A549 (cell line): ENCODE data around the gene KCNK2. TPM values are rescaled to one million over a fixed set of nuclear protein-coding genes. Genes with fewer than 3 reads are reported as not detected.

Experiments used
- ATAC-seq, 2 experiments: fragments of 200-7000 bp in 1 of 2; fragments of >200 bp in 1 of 2; cut with Nextera tagmentation in 1 of 2; cut with Tn5 transposase in 1 of 2; 3 replicates each; pipeline versions ENCODE4 v1.8.0 to v1.9.1; 2018 to 2020; ENCODE audit warnings: mild to moderate bottlenecking in 1 of 2, moderate library complexity in 1 of 2
- CTCF ChIA-PET: fragments of 300-600 bp; sonication (Branson Sonifier 250); formaldehyde crosslinking; extraction: SDS; loops from one replicate; lab custom pipeline; 2021; ENCODE audit warnings: antibody characterized with exemption, inconsistent platforms; lab: Yijun Ruan, JAX
- POLR2A ChIA-PET: fragments of 350-600 bp; formaldehyde crosslinking; extraction: SDS; loops from one replicate; lab custom pipeline; 2021; ENCODE audit warnings: antibody characterized with exemption, inconsistent platforms; lab: Yijun Ruan, JAX
- DNase-seq, 2 experiments: peaks; one replicate each; pipeline versions ENCODE4 v3.0.0 to v3.0.0-alpha.2; 2011 to 2016; ENCODE audit warnings: low read depth in 1 of 2, low spot score in 1 of 2
- FAIRE-seq: peaks from 2 replicates; lab custom pipeline; 2011; peaks lifted over from hg19 to GRCh38; lab: Jason Lieb, UNC
- H3K27ac ChIP-seq, 2 experiments: fragments of >200 bp; sonication (Bioruptor Twin); formaldehyde crosslinking; 3 replicates each; pipeline ENCODE4 v1.5.1; 2016 to 2017
- H3K4me1 ChIP-seq: fragments of >200 bp; sonication (Bioruptor Twin); formaldehyde crosslinking; 3 replicates; pipeline ENCODE4 v1.6.1; 2016
- H3K4me2 ChIP-seq: fragments of >200 bp; sonication (Bioruptor Twin); formaldehyde crosslinking; 3 replicates; pipeline ENCODE4 v1.6.1; 2016
- H3K4me3 ChIP-seq: fragments of >200 bp; sonication (Bioruptor Twin); formaldehyde crosslinking; 3 replicates; pipeline ENCODE4 v1.5.1; 2016
- H3K9me3 ChIP-seq: fragments of >200 bp; sonication (Bioruptor Twin); formaldehyde crosslinking; 3 replicates; pipeline ENCODE4 v1.6.1; 2016
- BCL3 ChIP-seq: fragments of >200 bp; sonication (Bioruptor Twin); formaldehyde crosslinking; IDR thresholded peaks from 3 replicates; pipeline ENCODE4 v1.6.1; 2016
- CBX8 ChIP-seq: fragments of 200-600 bp; sonication (generic); IDR thresholded peaks from 2 replicates; pipeline ENCODE4 v1.6.1; 2016
- CEBPB ChIP-seq, 2 experiments: fragments of >200 bp in 1 of 2; sonication (Bioruptor Twin) in 1 of 2; formaldehyde crosslinking in 1 of 2; IDR thresholded peaks; 2 replicates each; pipeline ENCODE4 v1.6.1; 2012 to 2016
- EHF ChIP-seq: fragments of 250-450 bp; sonication (Bioruptor Pico); IDR thresholded peaks from 2 replicates; pipeline ENCODE4 v1.5.0; 2020; ENCODE audit warnings: mild to moderate bottlenecking
- EHMT2 ChIP-seq: fragments of 200-600 bp; sonication (generic); IDR thresholded peaks from 2 replicates; pipeline ENCODE4 v1.6.1; 2016; ENCODE audit warnings: antibody characterized with exemption, low read depth, mild to moderate bottlenecking, moderate library complexity
- FOSL2 ChIP-seq, 2 experiments: fragments of 450-650 bp in 1 of 2; fragments of >200 bp in 1 of 2; sonication (Bioruptor Twin) in 1 of 2; formaldehyde crosslinking; IDR thresholded peaks; 2 replicates each; pipeline versions ENCODE4 v1.5.0 to v1.6.1; 2016 to 2020; ENCODE audit warnings: mild to moderate bottlenecking in 1 of 2, moderate library complexity in 1 of 2
- FOXS1 ChIP-seq: fragments of 250-450 bp; sonication (Bioruptor Pico); IDR thresholded peaks from 2 replicates; pipeline ENCODE4 v1.5.0; 2020; ENCODE audit warnings: mild to moderate bottlenecking, moderate library complexity
- GATA3 ChIP-seq: IDR thresholded peaks from 2 replicates; pipeline ENCODE4 v1.6.1; 2012; ENCODE audit warnings: borderline replicate concordance
- HDAC2 ChIP-seq: fragments of 200-600 bp; sonication (generic); IDR thresholded peaks from 2 replicates; pipeline ENCODE4 v1.6.1; 2016
- HEYL ChIP-seq: fragments of 250-450 bp; sonication (Bioruptor Pico); IDR thresholded peaks from 2 replicates; pipeline ENCODE4 v1.8.0; 2021; ENCODE audit warnings: mild to moderate bottlenecking, moderate library complexity
- HOXB13 ChIP-seq: fragments of 250-450 bp; sonication (Bioruptor Pico); IDR thresholded peaks from 2 replicates; pipeline ENCODE4 v1.5.0; 2020; ENCODE audit warnings: low read depth, mild to moderate bottlenecking, moderate library complexity
- HOXB5 ChIP-seq: fragments of 250-450 bp; sonication (Bioruptor Pico); IDR thresholded peaks from 2 replicates; pipeline ENCODE4 v1.5.0; 2020; ENCODE audit warnings: mild to moderate bottlenecking, moderate library complexity
- JUN ChIP-seq, 2 experiments: fragments of >200 bp; sonication (Bioruptor Twin); formaldehyde crosslinking; IDR thresholded peaks; 2 replicates in 1 of 2; 3 replicates in 1 of 2; pipeline ENCODE4 v1.6.1; 2016 to 2017
- MAFK ChIP-seq: fragments of 450-650 bp; IDR thresholded peaks from 2 replicates; pipeline ENCODE4 v1.6.1; 2014; ENCODE audit not compliant: partially characterized antibody
- POLR2A ChIP-seq: IDR thresholded peaks from 2 replicates; pipeline ENCODE4 v1.6.1; 2012; ENCODE audit warnings: mild to moderate bottlenecking, low read length
- POLR2AphosphoS2 ChIP-seq: conservative IDR thresholded peaks from 2 replicates; pipeline ENCODE4 v1.6.1; 2012; ENCODE audit warnings: low read length, improper control_type of control experiment, inconsistent platforms
- RAD21 ChIP-seq, 2 experiments: fragments of >200 bp in 1 of 2; sonication (Bioruptor Twin) in 1 of 2; formaldehyde crosslinking in 1 of 2; IDR thresholded peaks in 1 of 2; conservative IDR thresholded peaks in 1 of 2; 2 replicates in 1 of 2; 3 replicates in 1 of 2; pipeline ENCODE4 v1.6.1; 2012 to 2018; ENCODE audit warnings: inconsistent platforms in 1 of 2
- RARB ChIP-seq: fragments of 250-450 bp; sonication (Bioruptor Pico); IDR thresholded peaks from 2 replicates; pipeline ENCODE4 v1.8.0; 2021; ENCODE audit warnings: mild to moderate bottlenecking, moderate library complexity
- RCOR1 ChIP-seq: fragments of 150-350 bp; IDR thresholded peaks from 2 replicates; pipeline ENCODE4 v1.6.1; 2014; ENCODE audit warnings: antibody characterized with exemption, low read length, low read depth
- REST ChIP-seq: fragments of 200-600 bp; sonication (generic); IDR thresholded peaks from 2 replicates; pipeline ENCODE4 v1.6.1; 2016; ENCODE audit warnings: antibody characterized with exemption, mild to moderate bottlenecking, moderate library complexity
- RNF2 ChIP-seq: fragments of 200-600 bp; sonication (generic); IDR thresholded peaks from 2 replicates; pipeline ENCODE4 v1.6.1; 2016; ENCODE audit warnings: low read depth, mild to moderate bottlenecking, antibody characterized with exemption, moderate library complexity, borderline replicate concordance
- SREBF2 ChIP-seq: fragments of 450-650 bp; IDR thresholded peaks from 2 replicates; pipeline ENCODE4 v1.6.1; 2014; ENCODE audit warnings: mild to moderate bottlenecking, moderate library complexity
- ZC3H11A ChIP-seq: fragments of 450-650 bp; IDR thresholded peaks from 2 replicates; pipeline ENCODE4 v1.6.1; 2014; ENCODE audit warnings: antibody characterized with exemption, mild to moderate bottlenecking
- ZFP36 ChIP-seq: fragments of 450-650 bp; IDR thresholded peaks from 2 replicates; pipeline ENCODE4 v1.6.1; 2014; ENCODE audit warnings: borderline replicate concordance; ENCODE audit not compliant: partially characterized antibody
- ZNF302 ChIP-seq: fragments of 250-450 bp; sonication (Bioruptor Pico); IDR thresholded peaks from 2 replicates; pipeline ENCODE4 v1.9.0; 2021; ENCODE audit warnings: inconsistent platforms, mild to moderate bottlenecking, moderate library complexity
- WGBS: methylation state at CpG from one replicate; pipeline ENCODE4 v1.1.6; 2017; ENCODE audit errors: missing lambda C conversion rate; 5-methylcytosine and 5-hydroxymethylcytosine counted together
- polyA plus RNA-seq, 4 experiments: library from polyadenylated mRNA; depleted of rRNA in 3 of 4; stranded (reverse); fragments of >200 nt; fragmentation: RNase III in 1 of 4; extraction: RNeasy Plus Mini Kit Qiagen cat#74134 plus additional on column Dnase treatment in 1 of 4; gene quantifications; 2 replicates in 3 of 4; 3 replicates in 1 of 4; pipeline ENCODE4 v1.2.3, GENCODE V29; 2011 to 2017

Gene KCNK2
- polyA plus RNA-seq, 2 of the 4 experiments (the other 2 are of a cell fraction) = 0.04 TPM; not detected in 1

GRCh38 chr1:215045698-215046308 is 36.7 kb upstream of the KCNK2 start:
- CTCF ChIA-PET = no interaction called here

GRCh38 chr1:215052256-215053015 is 30.1 kb upstream of the KCNK2 start:
- no peak for TF ChIP-seq FOXS1 (CRISPR knock-in tag)
- no peak for TF ChIP-seq CBX8
- no peak for TF ChIP-seq RNF2
- TF ChIP-seq REST = no peak
- no peak for TF ChIP-seq ZC3H11A
- TF ChIP-seq GATA3 = no peak
- no peak overlapping the region for H3K27ac ChIP-seq
- DNase-seq = no peak
- no peak overlapping the region for H3K4me3 ChIP-seq
- H3K4me1 ChIP-seq = no peaks in the 10 kb centered on the region
- CTCF ChIA-PET = no interaction called here
- H3K9me3 ChIP-seq = no peaks in the 10 kb centered on the region
- no peak overlapping the region for H3K4me2 ChIP-seq
- FAIRE-seq = no peak
- ATAC-seq = no peak
- POLR2A ChIA-PET = no interaction called here

More at GRCh38 chr1:215045698-215046308, 36.7 kb upstream of the KCNK2 start:
- Histone ChIP-seq H3K27ac (no peak overlapping the region), H3K4me1 (no peaks in the 10 kb centered on the region), H3K9me3 (no peaks in the 10 kb centered on the region), H3K4me3 (no peak overlapping the region), H3K4me2 (no peak overlapping the region)
- no peak for DNase-seq
- POLR2A ChIA-PET = no interaction called here
- ATAC-seq = no peak
- peak; percentile 72 for TF ChIP-seq MAFK
- TF ChIP-seq EHMT2 = no peak
- FAIRE-seq = no peak
- WGBS = 30% methylated on average over 5 of the region's 5 CpGs

GRCh38 chr1:215054266-215054665 is 28.3 kb upstream of the KCNK2 start:
- Histone ChIP-seq H3K9me3 (no peaks in the 10 kb centered on the region), H3K4me2 (no peak overlapping the region), H3K4me3 (no peak overlapping the region), H3K4me1 (no peaks in the 10 kb centered on the region), H3K27ac (no peak overlapping the region)
- no peak for TF ChIP-seq HOXB13 (CRISPR knock-in tag)
- no peak for TF ChIP-seq HEYL
- no peak for TF ChIP-seq FOSL2 (IDR thresholded peaks at IDR 0.05)
- TF ChIP-seq FOSL2 (CRISPR knock-in tag; IDR thresholded peaks at IDR 0.05) = no peak
- no peak for TF ChIP-seq ZFP36
- no peak for DNase-seq
- no peak for ATAC-seq
- FAIRE-seq = no peak
- CTCF ChIA-PET = interaction anchor here (0.6 to 1.4 kb wide), 3 partner anchors 9 to 27 kb away, joined by 3 read pairs; no protein-coding TSS in a partner anchor
- 53% methylated on average over 6 of the region's 6 CpGs for WGBS
- POLR2A ChIA-PET = no interaction called here

DNA sequence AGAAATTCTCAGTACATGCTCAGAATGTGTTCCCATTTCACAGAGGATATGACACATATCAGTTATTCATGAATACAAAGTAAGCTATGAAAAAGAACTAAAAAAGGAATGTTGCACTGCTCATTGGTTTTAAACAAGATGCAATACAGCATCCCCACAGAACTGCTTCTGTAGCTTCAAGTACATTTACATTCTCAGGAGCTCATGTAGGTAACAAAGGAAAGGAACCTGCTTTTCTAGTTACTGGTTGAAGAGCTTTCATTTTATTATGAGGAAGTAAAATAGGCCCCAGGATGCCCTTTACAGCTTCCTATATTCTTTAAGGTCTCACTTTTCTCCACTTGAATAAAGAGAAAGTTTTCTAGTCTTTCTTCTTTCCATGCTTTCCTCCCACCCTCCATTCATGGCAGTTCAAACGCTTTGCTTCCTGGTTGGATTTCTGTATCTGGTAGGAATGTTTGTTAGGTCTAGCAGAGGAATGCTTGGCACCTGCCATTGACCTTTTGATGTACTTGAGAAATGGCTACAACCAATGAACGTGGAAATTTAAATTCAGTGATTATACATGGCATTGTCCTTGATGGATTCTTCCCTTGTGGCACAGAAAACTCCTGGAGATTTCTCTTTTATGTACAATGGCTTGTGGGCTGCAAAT is 27.1 kb upstream of the KCNK2 start:
- Histone ChIP-seq H3K4me3 (no peak overlapping the region), H3K27ac (no peak overlapping the region), H3K4me1 (no peaks in the 10 kb centered on the region), H3K4me2 (no peak overlapping the region), H3K9me3 (no peaks in the 10 kb centered on the region)
- DNase-seq = no peak
- 15% methylated on average over 2 of the region's 2 CpGs for WGBS
- POLR2A ChIA-PET = no interaction called here
- CTCF ChIA-PET = interaction anchor here (1.4 kb wide), 1 partner anchor 21 kb away, joined by 3 read pairs; no protein-coding TSS in a partner anchor
- TF ChIP-seq HDAC2 (no peak), RARB (CRISPR knock-in tag) (no peak), SREBF2 (no peak), HOXB5 (CRISPR knock-in tag) (no peak), RAD21 (conservative IDR thresholded peaks at IDR 0.05 in 1 of 2, IDR thresholded peaks at IDR 0.05 in 1 of 2) (no peak), GATA3 (no peak), BCL3 (no peak), CEBPB (IDR thresholded peaks at IDR 0.05) (no peak), FOSL2 (IDR thresholded peaks at IDR 0.05) (no peak), FOSL2 (CRISPR knock-in tag; IDR thresholded peaks at IDR 0.05) (no peak), FOXS1 (CRISPR knock-in tag) (no peak), POLR2AphosphoS2 (no peak), EHF (CRISPR knock-in tag) (no peak), ZC3H11A (no peak), JUN (IDR thresholded peaks at IDR 0.05) (no peak), POLR2A (no peak), RCOR1 (no peak), ZNF302 (CRISPR knock-in tag) (no peak)
- ATAC-seq = no peak
- no peak for FAIRE-seq
